Suprapubic skin (tissue), 4 donors: Measurements from ENCODE around the gene TLE1. TPM values are rescaled to one million over a fixed set of nuclear protein-coding genes. Genes with fewer than 3 reads are reported as not detected.
"Not testable (repeated sequence)": the region's sequence is repeated elsewhere in the genome, so short reads cannot be mapped to it uniquely, and the experiment has no call there.

ENCODE experiments used
- DNase-seq, 2 donors: peaks; one replicate each; pipeline ENCODE4 v3.0.0-alpha.2; 2019; ENCODE audit warnings: low spot score in 2 of 2
- H3K27ac ChIP-seq: fragments of 200-600 bp; sonication (generic); one replicate; pipeline ENCODE4 v1.5.1; 2019
- H3K27me3 ChIP-seq: fragments of 200-600 bp; sonication (generic); one replicate; pipeline ENCODE4 v1.5.1; 2019
- H3K36me3 ChIP-seq: fragments of 200-600 bp; sonication (generic); one replicate; pipeline ENCODE4 v1.5.1; 2019
- H3K4me1 ChIP-seq: fragments of 200-600 bp; sonication (generic); one replicate; pipeline ENCODE4 v1.5.1; 2019
- H3K4me3 ChIP-seq: fragments of 200-600 bp; sonication (generic); one replicate; pipeline ENCODE4 v1.5.1; 2019; ENCODE audit warnings: mild to moderate bottlenecking
- H3K9me3 ChIP-seq: fragments of 200-600 bp; sonication (generic); one replicate; pipeline ENCODE4 v1.5.1; 2019
- CTCF ChIP-seq, 2 donors: fragments of 200-600 bp in 1 of 2; fragments of 450-650 bp in 1 of 2; sonication (generic) in 1 of 2; IDR thresholded peaks; one replicate each; pipeline ENCODE4 v1.5.1; 2016 to 2019; ENCODE audit warnings: antibody characterized with exemption in 2 of 2, mild to moderate bottlenecking in 1 of 2, moderate library complexity in 1 of 2
- EP300 ChIP-seq: sonication (generic); formaldehyde crosslinking; IDR thresholded peaks from one replicate; pipeline ENCODE4 v1.6.1; 2017; ENCODE audit warnings: antibody characterized with exemption
- POLR2A ChIP-seq, 2 donors: fragments of 450-650 bp; IDR thresholded peaks; one replicate each; pipeline ENCODE4 v1.6.1; 2017; ENCODE audit warnings: antibody characterized with exemption in 2 of 2, mild to moderate bottlenecking in 2 of 2, moderate library complexity in 2 of 2
- POLR2AphosphoS5 ChIP-seq, 3 donors: sonication (generic); formaldehyde crosslinking; IDR thresholded peaks; one replicate each; pipeline ENCODE4 v1.6.1; 2017; ENCODE audit warnings: antibody characterized with exemption in 3 of 3
- WGBS: methylation state at CpG from one replicate; pipeline ENCODE4 v1.1.5; 2018; 5-methylcytosine and 5-hydroxymethylcytosine counted together
- total RNA-seq, 4 donors: library from RNA; depleted of rRNA; stranded (reverse); fragments of >200 nt; gene quantifications; one replicate each; pipeline ENCODE4 v1.1.0, GENCODE V29; 2016

TLE1 gene
- total RNA-seq, 4 donors from 2014 or later = 34.8 to 73.5 (median 47.5) TPM

GRCh38 chr9:81650586-81651515 lies 38.5 kb downstream of the TLE1 start:
- no peak for TF ChIP-seq POLR2AphosphoS5 (IDR thresholded peaks at IDR 0.05)
- no peak for TF ChIP-seq CTCF (IDR thresholded peaks at IDR 0.05)
- TF ChIP-seq EP300 = no peak
- TF ChIP-seq POLR2A (IDR thresholded peaks at IDR 0.05) = no peak
- Histone ChIP-seq H3K4me3 (no peak overlapping the region), H3K36me3 (peaks cover 17% of the 10 kb centered on the region), H3K27ac (no peak overlapping the region), H3K9me3 (no peaks in the 10 kb centered on the region), H3K27me3 (no peaks in the 10 kb centered on the region), H3K4me1 (peaks cover 6% of the 10 kb centered on the region)
- no peak for DNase-seq
- WGBS = 92% methylated on average over 8 of the region's 8 CpGs

- H3K27me3 ChIP-seq = no peaks in the 10 kb centered on the region
- TF ChIP-seq POLR2A (IDR thresholded peaks at IDR 0.05) = no peak
- TF ChIP-seq POLR2AphosphoS5 (IDR thresholded peaks at IDR 0.05) = no peak
- H3K4me1 ChIP-seq = no peaks in the 10 kb centered on the region
- no peak overlapping the region for H3K4me3 ChIP-seq
- 83% methylated on average over 13 of the region's 13 CpGs for WGBS
- no peak overlapping the region for H3K27ac ChIP-seq
- H3K9me3 ChIP-seq = no peaks in the 10 kb centered on the region
- DNase-seq = no peak
- H3K36me3 ChIP-seq = peaks cover 17% of the 10 kb centered on the region
Observed at GRCh38 chr9:81649475-81650240, 39.7 kb downstream of the TLE1 start.

- Histone ChIP-seq H3K36me3 (peaks cover 17% of the 10 kb centered on the region), H3K27ac (no peak overlapping the region), H3K4me1 (no peaks in the 10 kb centered on the region), H3K4me3 (no peak overlapping the region), H3K9me3 (no peaks in the 10 kb centered on the region), H3K27me3 (no peaks in the 10 kb centered on the region)
- WGBS = 77% methylated on average over 2 of the region's 2 CpGs
- no peak for TF ChIP-seq POLR2AphosphoS5 (IDR thresholded peaks at IDR 0.05)
- TF ChIP-seq POLR2A (IDR thresholded peaks at IDR 0.05) = no peak
- no peak for TF ChIP-seq CTCF (IDR thresholded peaks at IDR 0.05)
- TF ChIP-seq EP300 = no peak
- no peak for DNase-seq
Observed at GRCh38 chr9:81648891-81649290, 40.5 kb downstream of the TLE1 start.

- peaks cover 9% of the 10 kb centered on the region for H3K36me3 ChIP-seq
- H3K4me1 ChIP-seq = no peaks in the 10 kb centered on the region
- H3K27ac ChIP-seq = no peak overlapping the region
- WGBS = 88% methylated on average over 3 of the region's 3 CpGs
- DNase-seq = no peak
- no peaks in the 10 kb centered on the region for H3K9me3 ChIP-seq
- H3K4me3 ChIP-seq = no peak overlapping the region
- no peaks in the 10 kb centered on the region for H3K27me3 ChIP-seq
- TF ChIP-seq CTCF (IDR thresholded peaks at IDR 0.05) (no peak), POLR2AphosphoS5 (IDR thresholded peaks at IDR 0.05) (no peak), EP300 (no peak), POLR2A (IDR thresholded peaks at IDR 0.05) (no peak)
Observed at GRCh38 chr9:81646337-81646736, 43.0 kb downstream of the TLE1 start.

GRCh38 chr9:81644513-81644912 lies 44.8 kb downstream of the TLE1 start:
- not testable (repeated sequence) for H3K36me3 ChIP-seq, DNase-seq, H3K27ac ChIP-seq, H3K9me3 ChIP-seq, H3K4me1 ChIP-seq, H3K4me3 ChIP-seq, H3K27me3 ChIP-seq
- 73% methylated on average over 6 of the region's 6 CpGs for WGBS

- WGBS = 100% methylated on average over 1 of the region's 1 CpG
- no peaks in the 10 kb centered on the region for H3K9me3 ChIP-seq
- no peak overlapping the region for H3K4me3 ChIP-seq
- DNase-seq = no peak
- TF ChIP-seq EP300 (no peak), CTCF (IDR thresholded peaks at IDR 0.05) (no peak), POLR2A (IDR thresholded peaks at IDR 0.05) (no peak), POLR2AphosphoS5 (IDR thresholded peaks at IDR 0.05) (no peak)
- peaks cover 16% of the 10 kb centered on the region for H3K36me3 ChIP-seq
- H3K27ac ChIP-seq = no peak overlapping the region
- no peaks in the 10 kb centered on the region for H3K4me1 ChIP-seq
- H3K27me3 ChIP-seq = no peaks in the 10 kb centered on the region
Observed at GRCh38 chr9:81637276-81637675, 52.1 kb downstream of the TLE1 start.
